Sigmoid colon (tissue), 4 donors: ENCODE results near the gene CITED2.

ENCODE experiments used
- EP300 ChIP-seq, 4 donors: sonication (generic); formaldehyde crosslinking; IDR thresholded peaks; one replicate each; pipeline ENCODE4 v1.6.1; 2017; ENCODE audit warnings: antibody characterized with exemption in 4 of 4
- POLR2AphosphoS5 ChIP-seq, 4 donors: sonication (generic); formaldehyde crosslinking; IDR thresholded peaks; one replicate each; pipeline ENCODE4 v1.6.1; 2017; ENCODE audit warnings: antibody characterized with exemption in 4 of 4

DNA sequence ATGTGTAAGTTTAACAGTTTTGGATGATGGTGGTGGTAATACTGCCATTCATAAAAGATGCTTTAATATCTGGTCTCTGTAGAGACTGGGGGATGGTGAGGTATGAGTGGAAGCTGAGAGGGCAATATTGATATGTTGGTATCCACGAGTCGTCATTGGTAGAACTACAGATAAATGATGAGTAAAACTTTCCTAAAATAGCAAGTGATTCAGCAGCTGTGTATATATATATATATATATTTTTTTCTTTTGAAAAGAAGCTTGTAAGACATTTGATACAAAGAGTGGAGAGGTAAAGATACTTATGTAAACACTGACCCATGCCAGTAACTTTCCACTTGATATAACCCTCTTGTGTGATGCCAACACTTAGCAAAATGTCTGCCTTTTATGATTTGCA, 41.7 kb upstream of the CITED2 start:
- TF ChIP-seq POLR2AphosphoS5 (IDR thresholded peaks at IDR 0.05) = no peak
- TF ChIP-seq EP300 (IDR thresholded peaks at IDR 0.05) = no peak
